HepG2 (cell line): ENCODE results near the gene TMEM135. TPM values are rescaled to one million over a fixed set of nuclear protein-coding genes. Genes with fewer than 3 reads are reported as not detected.

Source experiments
- ATAC-seq: fragments of 200-7000 bp; cut with Tn5 transposase; 3 replicates; pipeline ENCODE4 v1.9.1; 2020; ENCODE audit warnings: mild to moderate bottlenecking, moderate library complexity
- BruUV-seq: library from RNA; stranded (reverse); fragments of 400-500 nt; replicated peaks from 2 replicates; lab custom pipeline; 2021; lab: Mats Ljungman, UMichigan
- CTCF ChIA-PET: fragments of 300-600 bp; formaldehyde crosslinking; extraction: SDS; loops from one replicate; lab custom pipeline; 2021; ENCODE audit warnings: low total read pairs, inconsistent platforms, low intra/inter-chr PET ratio; lab: Yijun Ruan, JAX
- POLR2A ChIA-PET: fragments of 350-600 bp; sonication (Branson Sonifier 250); formaldehyde crosslinking; loops from one replicate; lab custom pipeline; 2020; ENCODE audit warnings: antibody characterized with exemption, inconsistent platforms; lab: Yijun Ruan, JAX
- DNase-seq: peaks from one replicate; pipeline ENCODE4 v3.0.0-alpha.2; 2015; ENCODE audit warnings: low spot score
- FAIRE-seq: peaks from 3 replicates; lab custom pipeline; 2011; peaks lifted over from hg19 to GRCh38; lab: Jason Lieb, UNC
- H2AFZ ChIP-seq: one replicate; pipeline ENCODE4 v1.6.1; 2011; ENCODE audit warnings: low read length, inconsistent platforms
- H3K27ac ChIP-seq: fragments of 300-600 bp; 3 replicates; pipeline ENCODE4 v1.8.0; 2011; ENCODE audit warnings: mixed run types, mild to moderate bottlenecking, mixed read lengths, low read length, inconsistent platforms; ENCODE audit not compliant: insufficient read depth; ENCODE audit errors: extremely low read length
- H3K27me3 ChIP-seq, 2 experiments: fragments of 200-600 bp in 1 of 2; 2 replicates in 1 of 2; 3 replicates in 1 of 2; pipeline versions ENCODE4 v1.6.0 to v1.8.0; 2011; ENCODE audit warnings: low read length in 2 of 2, mild to moderate bottlenecking in 2 of 2, moderate library complexity in 2 of 2, inconsistent platforms in 1 of 2; ENCODE audit not compliant: insufficient read depth in 2 of 2, control insufficient read depth in 1 of 2
- H3K36me3 ChIP-seq, 2 experiments: fragments of 200-600 bp in 1 of 2; replicated peaks in 1 of 2; 2 replicates in 1 of 2; 3 replicates in 1 of 2; pipeline versions ENCODE4 v1.5.1 to v1.8.0; 2011; ENCODE audit warnings: low read length in 2 of 2, inconsistent platforms in 1 of 2; ENCODE audit not compliant: insufficient read depth in 2 of 2, control insufficient read depth in 1 of 2
- H3K4me1 ChIP-seq: 2 replicates; pipeline ENCODE4 v1.5.1; 2012; ENCODE audit warnings: low read length, inconsistent platforms; ENCODE audit not compliant: insufficient read depth
- H3K4me2 ChIP-seq: 2 replicates; pipeline ENCODE4 v1.6.0; 2011; ENCODE audit warnings: low read depth, low read length, inconsistent platforms
- H3K4me3 ChIP-seq, 3 experiments: fragments of 200-600 bp in 1 of 3; sonication (generic), shearing (Covaris generic) in 1 of 3; replicated peaks in 1 of 3; 2 replicates each; pipeline ENCODE4 v1.5.1; 2011 to 2016; ENCODE audit warnings: low read length in 3 of 3, inconsistent platforms in 2 of 3, low read depth in 2 of 3, mild to moderate bottlenecking in 2 of 3, control low read depth in 1 of 3, mixed read lengths in 1 of 3; ENCODE audit not compliant: insufficient read depth in 1 of 3
- H3K79me2 ChIP-seq: one replicate; pipeline ENCODE4 v1.6.1; 2011; ENCODE audit warnings: low read length, inconsistent platforms; ENCODE audit not compliant: insufficient read depth
- H3K9ac ChIP-seq: 2 replicates; pipeline ENCODE4 v1.6.0; 2011; ENCODE audit warnings: mild to moderate bottlenecking, low read depth, low read length, inconsistent platforms; ENCODE audit not compliant: insufficient read depth
- H3K9me3 ChIP-seq: 2 replicates; pipeline ENCODE4 v1.5.1; 2012; ENCODE audit warnings: mild to moderate bottlenecking, low read length
- H4K20me1 ChIP-seq: 2 replicates; pipeline ENCODE4 v1.6.0; 2011; ENCODE audit warnings: inconsistent platforms, mild to moderate bottlenecking, low read length, moderate library complexity; ENCODE audit not compliant: insufficient read depth
- FOXC1 ChIP-seq: sonication (generic); formaldehyde crosslinking; IDR thresholded peaks from 2 replicates; pipeline ENCODE4 v1.8.0; 2022; ENCODE audit warnings: mild to moderate bottlenecking, missing genetic modification reagents, borderline replicate concordance
- HMGXB4 ChIP-seq, 2 experiments: sonication (generic) in 1 of 2; formaldehyde crosslinking in 1 of 2; IDR thresholded peaks; 2 replicates each; pipeline versions ENCODE4 v1.4.0 to v1.6.1; 2018 to 2020; ENCODE audit warnings: missing genetic modification reagents in 2 of 2, borderline replicate concordance in 1 of 2, low read depth in 1 of 2, mild to moderate bottlenecking in 1 of 2, missing biosample characterization in 1 of 2
- RBM22 ChIP-seq: fragments of 200-400 bp; formaldehyde crosslinking; optimal IDR thresholded peaks from 2 replicates; pipeline ENCODE3; 2017; ENCODE audit warnings: mild to moderate bottlenecking, low read length, moderate library complexity
- ZBTB33 ChIP-seq: sonication (generic); formaldehyde crosslinking; IDR thresholded peaks from 2 replicates; pipeline ENCODE4 v1.4.0; 2020; ENCODE audit warnings: missing genetic modification reagents
- ZFAT ChIP-seq: sonication (generic); formaldehyde crosslinking; conservative IDR thresholded peaks from 2 replicates; pipeline ENCODE4 v1.8.1; 2023; ENCODE audit warnings: missing genetic modification reagents, inconsistent platforms
- ZKSCAN5 ChIP-seq: sonication (generic); formaldehyde crosslinking; IDR thresholded peaks from 2 replicates; pipeline ENCODE4 v1.5.1; 2020; ENCODE audit warnings: mild to moderate bottlenecking, missing genetic modification reagents
- ZNF329 ChIP-seq: sonication (generic); formaldehyde crosslinking; IDR thresholded peaks from 2 replicates; pipeline ENCODE4 v1.9.0; 2021; ENCODE audit warnings: low read depth, mild to moderate bottlenecking, missing genetic modification reagents
- WGBS: methylation state at CpG from one replicate; pipeline ENCODE4 v1.1.6; 2017; ENCODE audit warnings: low lambda C conversion rate; 5-methylcytosine and 5-hydroxymethylcytosine counted together
- in situ Hi-C: cut with HindIII; loops from 2 replicates; pipeline ENCODE4 v1.10.0; 2017; ENCODE audit warnings: low pct_unique_long_range_greater_than_20kb; ENCODE audit not compliant: extremely low pct_ligation_motif_present
- intact Hi-C: fragments of 100-400 bp; cut with micrococcal nuclease; formaldehyde crosslinking; loops from one replicate; pipeline ENCODE4 v1.10.0; 2022; ENCODE audit not compliant: unreplicated experiment
- polyA plus RNA-seq, 8 experiments: library from polyadenylated mRNA; depleted of rRNA in 3 of 8; stranded (reverse) in 7 of 8; unstranded in 1 of 8; fragments of >200 nt; fragmentation: Illumina TruSeq in 4 of 8; extraction: Trizol in 4 of 8; gene quantifications; 2 replicates each; pipeline versions ENCODE4 v1.2.1 to v1.2.3, GENCODE V29; 2011 to 2016; ENCODE audit warnings: low read depth in 4 of 8, missing spikeins in 1 of 8, mixed read lengths in 1 of 8; ENCODE audit not compliant: insufficient read depth in 1 of 8
- total RNA-seq, 5 experiments: library from RNA; depleted of rRNA; stranded (reverse); fragments of >200 nt; fragmentation: Illumina TruSeq; extraction: Trizol; gene quantifications; 2 replicates each; pipeline ENCODE4 v1.2.3, GENCODE V29; 2016; ENCODE audit warnings: low read depth in 1 of 5

TMEM135 gene
- total and polyA plus RNA-seq, 2 of the 13 experiments (the other 11 are each of a cell fraction or from before 2014, with no cell fraction given): 36.6 to 88.9 TPM

DNA sequence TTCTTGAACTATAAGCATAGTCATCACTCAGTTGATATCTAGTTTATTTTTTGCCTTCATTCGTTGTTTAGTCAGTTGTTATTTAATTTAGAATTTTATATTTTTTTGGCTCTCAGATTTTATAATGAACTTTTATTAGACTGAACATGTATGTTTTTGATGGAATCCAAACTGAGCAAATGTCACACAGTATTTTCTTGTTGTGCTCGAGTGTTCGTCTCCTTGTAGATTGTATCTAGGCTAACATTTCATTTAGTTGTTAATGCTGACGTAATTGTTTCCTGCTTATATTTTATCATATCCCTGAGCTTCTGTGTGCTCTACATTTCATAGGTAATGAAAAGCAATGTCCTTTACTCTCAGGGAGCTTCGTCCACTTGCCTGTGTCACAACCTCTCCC lies 286.2 kb downstream of the TMEM135 start:
- ChIA-PET CTCF (no interaction called here), POLR2A (no interaction called here)
- H3K36me3 ChIP-seq: peaks cover 8 to 36% of the 10 kb centered on the region in 2 experiments; a peak in 4 of 5 replicates
- H3K9ac ChIP-seq: no peak overlapping the region
- in situ Hi-C loops: no loop called here
- no peaks in the 10 kb centered on the region for H3K4me1 ChIP-seq
- 95% methylated on average over 5 of the region's 5 CpGs for WGBS
- no peak for ATAC-seq
- no peaks in the 10 kb centered on the region for H3K79me2 ChIP-seq
- no peak for FAIRE-seq
- BruUV-seq: no TSS peak
- H4K20me1 ChIP-seq: no peaks in the 10 kb centered on the region
- H3K9me3 ChIP-seq: no peaks in the 10 kb centered on the region
- intact Hi-C loops: no loop called here
- no peak overlapping the region for H3K4me2 ChIP-seq
- no peak overlapping the region for H3K27ac ChIP-seq
- no peak overlapping the region for H3K4me3 ChIP-seq
- no peak for DNase-seq
- TF ChIP-seq HMGXB4 (CRISPR knock-in tag; IDR thresholded peaks at IDR 0.05; ENCODE audit: borderline replicate concordance in 1 of 2, low read depth in 1 of 2) (no peak), ZNF329 (CRISPR knock-in tag) (no peak), FOXC1 (no peak), ZKSCAN5 (CRISPR knock-in tag) (no peak), ZBTB33 (no peak), ZFAT (CRISPR knock-in tag) (no peak), RBM22 (peak; percentile 66)
- TF ChIP-seq, all 625 proteins: peak for 1
- no peaks in the 10 kb centered on the region for H3K27me3 ChIP-seq
- H2AFZ ChIP-seq: no peak overlapping the region
